GM04504 (cell line): ENCODE results near the gene NTF4.
A peak's percentile ranks its signal among the peaks of the same experiment; 100 is the strongest.

Experiments
- DNase-seq: peaks from one replicate; pipeline ENCODE4 v3.0.0-alpha.2; 2012; ENCODE audit warnings: low read depth

NTF4 gene, protein sequence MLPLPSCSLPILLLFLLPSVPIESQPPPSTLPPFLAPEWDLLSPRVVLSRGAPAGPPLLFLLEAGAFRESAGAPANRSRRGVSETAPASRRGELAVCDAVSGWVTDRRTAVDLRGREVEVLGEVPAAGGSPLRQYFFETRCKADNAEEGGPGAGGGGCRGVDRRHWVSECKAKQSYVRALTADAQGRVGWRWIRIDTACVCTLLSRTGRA

DNA sequence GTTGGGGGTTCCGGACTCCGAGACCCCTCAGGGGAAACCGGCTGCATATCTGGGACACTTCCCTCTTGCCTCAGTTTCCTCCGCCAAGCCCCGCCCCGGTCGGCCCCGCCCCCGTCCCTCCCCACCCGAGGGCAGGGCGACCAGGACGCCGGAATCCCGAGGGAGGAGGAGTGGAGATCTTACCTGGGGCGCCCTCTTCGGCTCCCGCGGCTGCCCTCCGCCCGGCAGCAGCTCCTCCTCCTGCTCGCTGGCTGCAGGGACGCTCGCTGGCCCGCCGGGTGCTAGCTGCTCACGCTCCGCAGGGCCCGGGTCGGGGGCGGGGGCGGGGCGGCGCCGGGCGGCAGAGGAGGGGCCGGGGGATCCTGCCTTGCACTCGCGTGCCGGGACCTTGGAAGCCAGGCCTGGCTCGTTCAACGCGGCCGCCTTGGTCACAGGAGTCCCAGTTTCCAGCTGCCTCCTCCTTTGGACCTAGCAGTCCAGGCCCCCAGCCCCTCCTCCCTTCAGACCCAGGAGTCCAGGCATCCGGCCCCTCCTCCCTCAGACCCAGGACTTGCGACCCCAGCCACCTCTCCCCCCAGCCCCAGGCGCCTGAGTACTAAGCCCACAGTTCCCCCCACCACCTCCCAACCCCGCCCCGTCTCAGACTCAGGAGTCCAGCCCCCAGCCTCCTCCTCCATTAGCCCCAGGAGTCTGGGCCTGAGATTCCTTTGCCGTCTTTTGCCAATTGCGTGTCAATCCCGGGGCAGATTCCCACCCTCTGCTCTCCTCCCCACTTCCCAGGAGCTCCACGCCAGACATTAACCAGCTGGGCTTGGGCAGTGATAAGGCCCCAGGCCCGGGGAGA lies at the start of gene NTF4:
TSS of gene NTF4 (minus strand) at position 51 of the 844 bp plus-strand sequence. CDS start 2,821 bp downstream, outside the sequence.
- DNase-seq, result no peak

DNA sequence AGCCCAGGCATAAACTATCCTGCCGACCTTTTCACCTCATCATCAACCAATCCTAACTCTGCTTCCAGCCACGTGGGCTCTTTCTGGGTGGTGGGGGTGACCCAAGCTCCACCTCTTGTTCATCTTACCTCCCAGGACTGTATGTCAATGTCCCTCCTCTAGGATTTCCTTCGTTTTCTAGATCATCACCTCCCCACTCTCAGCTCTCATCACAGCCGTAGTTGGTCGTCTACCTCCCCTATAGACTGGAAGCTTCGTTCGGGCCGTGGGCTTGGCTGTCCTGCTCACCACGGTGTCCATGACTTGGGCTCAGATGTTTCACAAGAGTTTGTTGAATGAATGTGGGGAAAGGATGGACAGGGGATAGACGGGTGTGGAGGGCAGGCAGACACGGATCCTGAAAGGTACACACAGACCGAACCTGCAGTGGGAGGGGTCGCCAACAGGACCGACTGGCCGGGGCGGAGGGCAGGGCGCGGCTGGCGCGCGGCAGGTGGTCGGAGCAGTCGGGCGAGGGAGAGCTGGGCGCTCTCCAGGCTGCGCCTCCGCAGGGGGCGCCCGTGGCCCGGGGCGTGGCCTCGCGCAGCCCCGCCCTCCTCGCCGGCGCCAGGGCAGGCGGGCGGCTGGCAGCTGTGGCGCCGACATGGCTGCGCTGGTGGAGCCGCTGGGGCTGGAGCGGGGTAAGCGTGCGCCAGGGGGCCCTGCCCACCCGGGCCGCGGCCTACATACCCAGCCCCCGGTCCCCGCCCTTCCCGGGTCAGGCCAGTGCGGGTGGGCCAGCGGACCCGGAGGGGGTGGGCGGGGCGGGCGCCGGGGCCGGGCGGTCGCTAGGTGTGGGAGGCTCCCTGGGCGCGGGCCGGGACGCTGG lies 49.4 kb upstream of the NTF4 start, which contains the start of gene LIN7B:
TSS of gene LIN7B (plus strand) at position 609 of the 868 bp plus-strand sequence. CDS start at position 644, 35 bp downstream.
- no peak for DNase-seq

DNA sequence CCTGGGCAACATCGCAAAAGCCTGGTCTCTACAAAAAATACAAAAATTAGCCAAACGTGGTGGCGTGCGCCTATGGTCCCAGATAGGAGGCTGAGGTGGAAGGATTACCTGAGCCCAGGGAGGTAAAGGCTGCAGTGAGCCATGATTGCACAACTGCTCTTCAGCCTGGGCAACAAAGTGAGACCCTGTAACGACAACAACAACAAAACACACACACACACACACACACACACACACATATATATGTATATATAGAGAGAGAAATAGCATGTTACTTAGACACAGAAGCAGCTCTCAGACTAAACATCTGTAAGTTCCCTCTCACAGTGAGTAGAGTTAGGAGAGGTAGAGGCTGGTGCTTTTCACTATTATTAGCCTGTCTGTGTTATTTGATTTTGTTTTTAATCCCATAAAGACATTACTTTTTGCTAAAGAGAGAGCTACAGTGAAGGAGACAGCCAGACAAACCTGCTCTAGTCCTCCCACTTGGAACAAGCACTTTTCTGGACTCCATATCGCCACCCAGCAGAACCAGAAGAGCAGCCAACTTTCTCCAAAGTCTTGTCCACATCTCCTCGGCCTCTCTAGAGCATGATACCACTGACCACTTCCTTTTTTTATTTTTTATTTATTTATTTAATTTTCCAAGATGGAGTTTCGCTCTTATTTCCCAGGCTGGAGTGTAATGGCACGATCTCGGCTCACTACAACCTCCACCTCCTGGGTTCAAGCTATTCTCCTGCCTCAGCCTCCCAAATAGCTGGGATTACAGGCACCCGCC lies 46.8 kb upstream of the NTF4 start:
- no peak for DNase-seq

DNA sequence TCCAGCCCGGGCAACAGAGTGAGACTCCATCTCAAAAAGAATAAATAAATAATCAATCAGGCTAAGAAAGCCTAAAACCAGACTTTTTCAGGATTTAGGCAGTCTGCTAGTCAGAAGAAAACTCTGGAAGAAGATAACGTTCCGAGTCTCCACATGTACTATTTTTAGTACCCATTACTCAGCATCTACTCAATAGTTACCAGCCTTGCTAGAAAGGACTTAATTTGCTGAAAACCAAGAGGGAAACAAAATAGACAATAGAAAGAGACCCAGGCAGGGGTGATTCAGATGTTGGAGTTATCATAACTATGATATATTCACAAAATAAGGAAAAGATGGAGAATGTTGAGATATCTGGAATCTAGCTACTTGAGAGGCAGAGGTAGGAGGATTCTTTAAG lies 45.9 kb upstream of the NTF4 start:
- no peak for DNase-seq

DNA sequence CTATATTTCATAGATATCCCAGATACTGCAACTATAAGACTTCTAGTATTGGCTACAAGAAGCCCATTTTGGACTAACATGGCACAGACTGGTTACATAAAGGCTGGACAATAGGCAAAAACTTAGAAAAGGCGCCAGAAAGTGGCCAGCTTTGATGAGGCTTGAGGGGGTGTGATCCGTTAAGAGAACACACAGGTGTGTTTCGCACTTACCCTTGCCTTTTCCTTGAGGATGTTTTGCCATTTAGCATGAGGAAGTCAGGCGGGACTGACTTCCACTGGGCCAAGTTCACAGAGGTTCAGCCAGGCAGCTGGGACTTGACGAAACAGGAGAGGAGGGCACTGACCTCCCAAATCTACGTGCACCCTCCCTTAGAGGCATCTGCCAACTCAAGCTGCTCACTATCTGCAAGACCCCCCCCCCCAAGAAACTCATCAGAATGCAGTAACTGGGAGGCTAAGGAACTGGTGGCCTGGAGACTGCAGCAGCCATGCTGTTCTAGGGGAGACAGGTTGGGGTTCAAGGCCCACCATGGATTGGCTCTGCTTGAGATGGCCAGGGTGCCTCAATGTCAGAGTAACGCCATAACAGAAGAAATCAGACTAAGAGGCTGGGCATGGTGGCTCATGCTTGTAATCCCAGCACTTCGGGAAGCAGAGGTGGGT lies 45.1 kb upstream of the NTF4 start:
- no peak for DNase-seq

DNA sequence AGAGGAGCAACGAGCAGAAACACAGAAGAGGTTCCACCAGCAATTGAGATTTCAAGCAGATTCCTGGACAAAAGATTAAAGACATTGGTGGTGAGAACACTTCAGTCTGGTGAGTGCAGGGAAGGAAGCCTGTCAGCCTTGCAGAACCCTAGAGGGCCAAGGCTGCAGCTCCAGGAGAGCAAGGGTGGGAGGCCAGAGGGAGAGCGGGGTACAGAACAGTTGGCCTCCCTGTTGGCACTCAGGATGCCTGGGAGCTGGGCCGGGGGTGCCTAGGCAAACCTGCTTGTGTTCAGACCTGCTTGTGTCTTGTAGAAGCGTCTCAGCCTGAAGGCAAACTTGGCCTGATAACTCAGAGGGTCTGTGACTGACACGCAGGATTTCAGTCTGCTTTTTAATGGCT lies 44.4 kb upstream of the NTF4 start:
- no peak for DNase-seq

DNA sequence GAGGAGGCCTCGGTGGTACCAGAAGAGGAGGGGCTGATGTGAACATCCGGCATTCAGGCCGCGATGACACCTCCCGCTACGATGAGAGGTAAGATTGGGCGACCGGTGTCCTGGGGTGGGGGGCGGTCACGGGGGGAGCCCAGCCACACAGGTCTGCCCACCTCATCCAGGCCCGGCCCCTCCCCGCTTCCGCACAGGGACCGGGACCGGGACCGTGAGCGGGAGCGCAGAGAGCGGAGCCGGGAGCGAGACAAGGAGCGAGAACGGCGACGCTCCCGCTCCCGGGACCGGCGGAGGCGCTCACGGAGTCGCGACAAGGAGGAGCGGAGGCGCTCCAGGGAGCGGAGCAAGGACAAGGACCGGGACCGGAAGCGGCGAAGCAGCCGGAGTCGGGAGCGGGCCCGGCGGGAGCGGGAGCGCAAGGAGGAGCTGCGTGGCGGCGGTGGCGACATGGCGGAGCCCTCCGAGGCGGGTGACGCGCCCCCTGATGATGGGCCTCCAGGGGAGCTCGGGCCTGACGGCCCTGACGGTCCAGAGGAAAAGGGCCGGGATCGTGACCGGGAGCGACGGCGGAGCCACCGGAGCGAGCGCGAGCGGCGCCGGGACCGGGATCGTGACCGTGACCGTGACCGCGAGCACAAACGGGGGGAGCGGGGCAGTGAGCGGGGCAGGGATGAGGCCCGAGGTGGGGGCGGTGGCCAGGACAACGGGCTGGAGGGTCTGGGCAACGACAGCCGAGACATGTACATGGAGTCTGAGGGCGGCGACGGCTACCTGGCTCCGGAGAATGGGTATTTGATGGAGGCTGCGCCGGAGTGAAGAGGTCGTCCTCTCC lies 43.2 kb upstream of the NTF4 start:
- DNase-seq, result no peak

DNA sequence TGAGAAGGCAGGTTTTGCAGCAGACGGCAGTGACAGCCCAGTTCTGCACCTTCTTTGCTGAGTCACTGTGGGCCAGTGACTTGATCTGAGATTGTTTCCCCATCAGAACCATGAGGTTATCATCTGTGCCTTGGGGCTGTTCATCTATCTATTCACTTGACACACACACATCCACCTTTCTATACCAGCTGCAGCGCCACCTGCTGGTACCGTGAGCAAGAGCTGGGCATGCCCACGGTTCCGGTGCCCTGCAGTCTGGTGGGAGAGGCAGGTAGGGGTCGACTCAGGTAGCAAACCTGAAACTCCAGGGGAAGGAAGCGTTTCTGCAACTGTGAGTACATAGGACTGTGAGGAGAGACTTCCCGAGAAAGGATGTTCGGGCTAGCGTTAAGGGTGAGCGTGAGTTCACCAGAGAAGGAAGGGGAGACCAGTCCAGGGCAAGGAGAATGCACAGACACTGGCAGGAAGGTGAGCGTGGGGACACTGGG lies 42.1 kb upstream of the NTF4 start:
- no peak for DNase-seq

DNA sequence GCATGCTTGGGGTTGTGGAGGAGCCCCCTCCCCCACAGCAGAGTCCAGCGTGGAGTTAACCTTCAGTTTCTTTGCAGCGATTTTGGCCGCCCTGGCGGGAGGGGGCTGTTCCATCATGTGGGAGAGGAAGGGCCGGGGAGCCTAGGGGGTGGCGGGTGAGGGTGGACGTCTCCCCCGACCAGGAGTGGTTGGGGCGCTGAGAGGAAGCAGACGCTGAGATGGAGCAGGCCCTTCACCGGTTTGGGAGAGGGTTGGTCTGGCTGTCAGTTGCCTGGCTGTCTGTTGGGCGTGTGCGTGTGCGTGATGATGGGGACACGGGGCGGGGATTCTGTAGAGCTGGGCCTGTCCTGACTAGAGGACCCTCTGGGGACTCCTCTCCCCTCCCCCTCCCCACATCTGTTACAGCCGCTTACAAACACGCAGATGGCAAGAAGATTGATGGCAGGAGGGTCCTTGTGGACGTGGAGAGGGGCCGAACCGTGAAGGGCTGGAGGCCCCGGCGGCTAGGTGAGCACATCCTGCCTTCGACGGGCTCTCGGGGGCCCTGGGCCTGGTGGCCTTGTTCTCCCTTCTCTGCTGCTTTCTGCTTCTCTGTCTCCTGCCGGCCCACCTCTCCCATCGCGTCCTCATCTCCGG lies 39.7 kb upstream of the NTF4 start:
- DNase-seq, result no peak

DNA sequence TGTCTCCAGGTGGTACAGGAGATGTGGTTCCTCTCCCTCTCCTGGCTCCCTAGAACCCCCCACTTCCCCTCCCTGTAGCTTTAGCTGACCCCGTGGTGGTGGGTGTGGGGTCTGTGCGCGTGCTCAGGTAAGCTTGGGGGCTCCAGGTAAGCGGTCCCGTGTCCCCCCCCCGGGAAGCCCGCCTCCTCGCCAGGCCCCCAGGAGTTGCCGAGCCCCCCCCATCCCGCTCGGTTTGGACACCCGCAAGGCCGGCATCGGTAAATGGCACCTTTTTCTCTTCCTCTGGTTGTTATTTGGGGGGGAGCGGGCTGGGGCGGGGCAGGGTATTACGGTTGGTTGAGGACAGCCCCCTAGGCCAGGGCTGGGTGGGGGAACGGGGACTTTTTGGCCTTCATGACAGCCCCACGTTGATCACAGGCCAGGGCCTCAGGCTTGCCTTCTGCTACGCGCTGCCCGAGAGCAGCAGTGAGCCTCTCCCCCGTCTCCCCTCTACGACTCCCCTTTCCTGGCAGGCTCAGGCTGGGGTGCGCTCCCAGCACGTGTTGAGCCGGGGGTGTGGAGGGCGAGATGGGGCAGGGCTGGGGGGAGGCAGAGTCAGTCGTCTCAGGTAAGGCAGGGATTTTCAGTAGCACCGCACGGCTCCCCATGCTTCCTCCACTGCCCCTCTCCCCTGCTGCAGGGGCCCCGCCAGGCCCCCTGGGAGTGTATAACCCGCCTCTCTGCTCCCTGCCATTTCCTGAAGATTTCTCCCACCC lies 38.9 kb upstream of the NTF4 start:
- DNase-seq, result no peak

DNA sequence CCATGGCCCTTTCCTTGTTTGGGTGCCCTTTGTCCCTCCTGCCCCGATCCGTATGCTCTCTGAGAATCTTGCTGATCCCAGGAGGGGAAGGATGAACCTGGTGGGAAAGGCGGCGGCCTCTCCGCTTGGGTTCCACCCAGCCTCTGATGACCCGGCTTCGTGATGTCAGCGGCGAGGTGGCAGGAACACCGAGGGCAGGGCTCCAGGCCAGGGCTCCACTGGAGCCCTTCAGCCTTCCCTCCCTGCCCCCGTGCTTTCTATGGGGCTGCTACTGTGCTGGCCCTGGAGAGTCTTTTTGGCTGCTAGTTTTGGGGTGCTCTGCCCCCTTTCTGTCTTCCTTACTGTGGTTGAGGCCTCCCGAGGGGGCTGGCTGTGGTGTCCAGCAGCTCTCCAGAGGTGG lies 37.7 kb upstream of the NTF4 start:
- no peak for DNase-seq

DNA sequence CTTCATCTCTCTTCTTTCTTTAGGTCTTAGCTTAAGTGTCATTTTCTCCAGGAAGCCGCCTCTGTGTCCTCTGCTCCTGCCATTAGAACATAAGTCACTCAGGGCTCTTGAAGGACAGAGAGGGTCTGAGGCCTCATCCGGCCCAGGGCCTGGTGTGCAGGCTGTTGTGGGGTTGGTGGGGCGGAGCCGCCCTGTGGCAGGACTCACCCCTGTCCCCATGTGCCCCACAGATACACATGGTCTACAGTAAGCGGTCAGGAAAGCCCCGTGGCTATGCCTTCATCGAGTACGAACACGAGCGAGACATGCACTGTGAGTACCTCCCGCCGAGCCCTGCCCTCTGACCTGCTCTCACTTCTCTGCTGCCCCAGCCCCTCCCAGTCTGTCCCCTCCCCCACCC lies 36.5 kb upstream of the NTF4 start:
- DNase-seq, result no peak

DNA sequence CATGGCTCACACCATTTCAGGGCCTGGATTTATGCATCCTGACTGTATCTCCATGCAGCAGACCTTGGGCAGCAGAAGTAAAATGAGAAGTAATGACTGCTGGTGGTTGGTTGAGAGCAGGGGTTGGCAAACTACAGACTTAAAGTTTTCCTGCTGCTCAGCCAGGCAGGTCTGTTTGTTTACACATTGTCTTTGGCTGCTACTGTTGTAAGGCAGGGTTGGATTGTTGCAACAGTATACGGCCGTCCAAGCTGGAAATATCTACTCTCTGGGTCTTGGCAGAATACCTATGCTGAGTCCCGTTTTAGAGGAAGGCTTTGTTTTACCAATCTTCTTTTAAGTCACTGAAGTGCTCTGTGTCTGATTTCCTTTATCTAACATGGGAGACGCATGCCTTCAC lies 34.2 kb upstream of the NTF4 start:
- no peak for DNase-seq

DNA sequence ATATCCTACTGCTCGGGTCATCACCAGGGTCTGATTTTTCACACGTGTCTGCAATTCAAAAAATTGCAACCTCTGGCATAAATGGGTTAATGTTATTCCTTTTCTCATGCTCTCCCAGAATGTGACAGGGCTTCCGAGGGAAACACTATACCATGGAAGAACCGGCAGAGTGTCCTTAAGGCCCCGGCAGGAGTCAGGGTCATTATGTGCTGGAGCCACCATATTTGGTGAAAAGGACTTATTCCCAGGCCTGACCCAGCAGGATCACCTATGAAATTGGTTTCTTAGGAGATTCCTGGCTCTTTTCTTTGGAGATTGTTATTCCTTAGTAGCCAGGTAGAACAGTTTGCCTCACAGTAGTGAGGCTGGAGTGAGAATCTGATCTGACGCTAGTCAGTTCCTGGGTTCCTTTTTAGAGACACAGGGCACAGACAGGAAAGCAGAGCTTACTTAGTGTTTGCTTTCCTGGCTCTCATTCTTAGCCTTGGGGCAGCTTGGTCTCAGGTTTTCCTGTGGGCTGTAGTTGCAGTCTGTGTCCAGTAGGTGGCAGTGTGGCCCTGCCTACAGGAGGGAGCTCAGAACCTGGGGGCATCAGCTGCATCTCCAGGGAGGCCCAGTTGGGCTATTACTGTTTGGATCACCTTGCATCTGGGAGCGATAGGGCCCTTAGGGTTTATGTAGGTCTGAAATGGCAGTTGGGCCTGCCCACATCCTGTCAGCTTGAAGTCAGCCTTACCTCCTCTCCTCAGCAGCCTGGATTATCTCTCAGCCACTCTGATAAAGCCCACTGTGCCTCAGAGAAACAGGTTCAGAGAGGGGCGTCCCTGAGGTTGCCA lies 33.1 kb upstream of the NTF4 start:
- peak; percentile 57 for DNase-seq

DNA sequence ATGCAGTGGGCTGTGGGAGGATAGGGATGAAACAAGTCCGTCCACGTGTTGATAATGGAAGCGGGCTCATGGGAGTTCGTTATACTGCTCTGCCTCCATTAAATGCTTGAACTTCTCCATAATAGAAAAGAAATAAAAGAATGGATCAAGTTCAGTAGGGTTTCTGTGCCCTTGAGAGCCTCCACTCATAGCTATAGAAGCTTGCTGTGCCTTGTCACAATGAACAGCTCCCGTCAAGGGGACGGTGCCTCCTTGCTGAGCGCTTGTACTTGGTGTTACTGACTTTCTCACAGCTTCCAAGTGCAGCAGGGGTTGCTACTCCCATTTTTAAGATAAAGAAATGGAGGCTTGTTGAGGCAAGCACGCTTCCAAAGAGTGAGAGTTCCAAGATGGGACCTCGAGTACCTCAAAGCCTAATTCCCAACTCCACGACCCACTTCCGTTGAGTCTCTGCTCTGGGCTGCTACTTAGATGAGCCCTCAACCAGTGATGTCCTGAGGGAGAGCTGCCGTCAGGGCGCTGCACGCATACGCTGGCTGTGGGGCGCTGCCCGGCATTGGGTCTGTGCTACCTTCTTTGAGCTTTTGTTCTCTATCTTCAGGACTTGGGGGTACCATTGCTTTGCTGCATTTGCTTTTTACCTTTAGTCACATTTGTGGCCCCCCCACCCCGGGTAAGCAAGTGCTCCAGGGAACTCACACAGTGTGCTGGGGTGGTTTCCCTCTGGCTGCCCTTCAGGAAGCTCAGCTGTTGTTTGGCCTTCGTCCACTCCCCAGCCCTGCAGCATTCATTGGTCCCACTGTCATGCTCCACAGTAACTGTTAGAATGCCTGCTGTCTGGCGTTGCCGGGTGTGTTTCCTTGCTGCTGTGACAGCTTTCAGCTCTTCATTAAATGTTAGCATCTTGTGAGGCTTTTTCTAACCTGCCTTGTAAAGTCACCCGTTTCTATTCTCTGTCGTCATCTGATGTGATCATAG lies 30.2 kb upstream of the NTF4 start:
- no peak for DNase-seq

DNA sequence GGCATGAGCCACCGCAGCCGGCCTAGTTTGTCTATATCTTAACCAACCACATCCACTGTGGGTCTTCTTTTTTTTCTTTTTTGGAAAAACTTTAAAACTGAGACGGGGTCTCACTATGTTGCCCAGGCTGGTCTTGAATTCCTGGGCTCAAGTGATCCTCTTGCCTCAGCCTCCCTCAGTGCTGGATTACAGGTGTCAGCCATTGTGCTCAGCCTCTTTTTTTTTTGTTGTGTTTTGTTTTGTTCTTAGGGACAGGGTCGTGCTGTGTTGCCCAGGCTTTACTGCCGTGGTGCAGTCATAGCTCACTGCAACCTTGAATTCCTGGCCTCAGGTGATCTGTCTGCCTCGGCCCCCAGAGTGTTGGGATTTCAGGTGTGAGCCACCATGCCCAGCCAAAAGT lies 28.1 kb upstream of the NTF4 start:
- DNase-seq, result no peak
